HepG2 (cell line): Measurements from ENCODE around the gene PCSK6. TPM values are rescaled to one million over a fixed set of nuclear protein-coding genes. Genes with fewer than 3 reads are reported as not detected.

Experiments
- AHDC1 ChIP-seq: sonication (generic); formaldehyde crosslinking; IDR thresholded peaks from 2 replicates; pipeline ENCODE4 v1.5.1; 2020; ENCODE audit warnings: mild to moderate bottlenecking, missing genetic modification reagents, borderline replicate concordance
- CBX5 ChIP-seq: sonication (generic); formaldehyde crosslinking; IDR thresholded peaks from 2 replicates; pipeline ENCODE4 v1.4.0; 2020; ENCODE audit warnings: missing genetic modification reagents, borderline replicate concordance
- ETV5 ChIP-seq: IDR thresholded peaks from 2 replicates; pipeline ENCODE4 v1.6.1; 2018; ENCODE audit warnings: missing biosample characterization, missing genetic modification reagents, inconsistent platforms, borderline replicate concordance
- KAT7 ChIP-seq: IDR thresholded peaks from 2 replicates; pipeline ENCODE4 v1.6.1; 2018; ENCODE audit warnings: borderline replicate concordance, missing compliant biosample characterization
- MTF2 ChIP-seq: sonication (generic); formaldehyde crosslinking; IDR thresholded peaks from 2 replicates; pipeline ENCODE4 v1.5.0; 2020; ENCODE audit warnings: missing genetic modification reagents, borderline replicate concordance
- MYC ChIP-seq: sonication (generic); formaldehyde crosslinking; IDR thresholded peaks from 2 replicates; pipeline ENCODE4 v1.9.0; 2021; ENCODE audit warnings: missing genetic modification reagents, borderline replicate concordance
- REST ChIP-seq, 2 experiments: IDR thresholded peaks; 2 replicates each; pipeline ENCODE4 v1.6.1; 2011 to 2012; ENCODE audit warnings: low read length in 2 of 2, borderline replicate concordance in 1 of 2, low read depth in 1 of 2, mild to moderate bottlenecking in 1 of 2, moderate library complexity in 1 of 2
- ZBTB33 ChIP-seq: sonication (generic); formaldehyde crosslinking; IDR thresholded peaks from 2 replicates; pipeline ENCODE4 v1.4.0; 2020; ENCODE audit warnings: missing genetic modification reagents
- ZBTB38 ChIP-seq: sonication (generic); formaldehyde crosslinking; IDR thresholded peaks from 2 replicates; pipeline ENCODE4 v1.5.1; 2020; ENCODE audit warnings: mild to moderate bottlenecking, missing genetic modification reagents
- ZFP1 ChIP-seq: IDR thresholded peaks from 2 replicates; pipeline ENCODE4 v1.6.1; 2016
- ZNF512B ChIP-seq: sonication (generic); formaldehyde crosslinking; IDR thresholded peaks from 2 replicates; pipeline ENCODE4 v1.5.1; 2020; ENCODE audit warnings: missing genetic modification reagents, mild to moderate bottlenecking, borderline replicate concordance
- ZNF629 ChIP-seq: sonication (generic); formaldehyde crosslinking; conservative IDR thresholded peaks from 2 replicates; pipeline ENCODE4 v1.5.0; 2020; ENCODE audit warnings: missing genetic modification reagents
- ZNF83 ChIP-seq: sonication (generic); formaldehyde crosslinking; IDR thresholded peaks from 2 replicates; pipeline ENCODE4 v1.4.0; 2020; ENCODE audit warnings: missing genetic modification reagents, mild to moderate bottlenecking, borderline replicate concordance
- ZSCAN29 ChIP-seq: sonication (generic); formaldehyde crosslinking; conservative IDR thresholded peaks from 2 replicates; pipeline ENCODE4 v1.4.0; 2020; ENCODE audit warnings: mild to moderate bottlenecking, missing genetic modification reagents
- polyA plus RNA-seq, 8 experiments: library from polyadenylated mRNA; depleted of rRNA in 3 of 8; stranded (reverse) in 7 of 8; unstranded in 1 of 8; fragments of >200 nt; fragmentation: Illumina TruSeq in 4 of 8; extraction: Trizol in 4 of 8; gene quantifications; 2 replicates each; pipeline versions ENCODE4 v1.2.1 to v1.2.3, GENCODE V29; 2011 to 2016; ENCODE audit warnings: low read depth in 4 of 8, missing spikeins in 1 of 8, mixed read lengths in 1 of 8; ENCODE audit not compliant: insufficient read depth in 1 of 8
- total RNA-seq, 5 experiments: library from RNA; depleted of rRNA; stranded (reverse); fragments of >200 nt; fragmentation: Illumina TruSeq; extraction: Trizol; gene quantifications; 2 replicates each; pipeline ENCODE4 v1.2.3, GENCODE V29; 2016; ENCODE audit warnings: low read depth in 1 of 5

Gene PCSK6
- total and polyA plus RNA-seq, 2 of the 13 experiments (the other 11 are each of a cell fraction or from before 2014, with no cell fraction given), result 56.5 to 155 TPM

- TF ChIP-seq ZNF629 (CRISPR knock-in tag), result peak; percentile 51
- TF ChIP-seq CBX5 (CRISPR knock-in tag), result peak; percentile 26; the same call in 1 of the 2 replicates
- peak; percentile 88; the same call in 1 of the 2 replicates for TF ChIP-seq ZFP1 (CRISPR knock-in tag)
- peak; percentile 74; the same call in 1 of the 2 replicates for TF ChIP-seq KAT7 (CRISPR knock-in tag)
- no peak for TF ChIP-seq ZNF83 (CRISPR knock-in tag)
- peak in 1 of 2 experiments; percentile 52; a peak in 2 of 4 replicates for TF ChIP-seq REST (IDR thresholded peaks at IDR 0.05; ENCODE audit: borderline replicate concordance in 1 of 2, low read depth in 1 of 2, low read length in 2 of 2)
- TF ChIP-seq MTF2 (CRISPR knock-in tag), result no peak
- TF ChIP-seq ETV5 (CRISPR knock-in tag), result peak; percentile 90; the same call in 1 of the 2 replicates
- TF ChIP-seq AHDC1, result peak; percentile 98
- TF ChIP-seq ZNF512B (CRISPR knock-in tag), result 0 out of 2 replicates have a peak, but pooled peaks have one; percentile 56
- TF ChIP-seq ZBTB38 (CRISPR knock-in tag), result peak; percentile 88
- peak; percentile 94 for TF ChIP-seq MYC (CRISPR knock-in tag)
- TF ChIP-seq ZSCAN29 (CRISPR knock-in tag), result peak; percentile 78; the same call in 1 of the 2 replicates
- TF ChIP-seq ZBTB33 (CRISPR knock-in tag), result peak; percentile 53; the same call in 1 of the 2 replicates
Observed at GRCh38 chr15:101439285-101439919, 50.1 kb downstream of the PCSK6 start (continued).
